H1 (cell line): ENCODE measurements around the gene CCDC33. TPM values are rescaled to one million over a fixed set of nuclear protein-coding genes. Genes with fewer than 3 reads are reported as not detected.
A peak's percentile ranks its signal among the peaks of the same experiment; 100 is the strongest.

Experiments
- CTCF ChIA-PET: fragments of 300-600 bp; sonication (Branson Sonifier 250); formaldehyde crosslinking; loops from one replicate; lab custom pipeline; 2021; ENCODE audit not compliant: partially characterized antibody; lab: Charles Lee
- POLR2A ChIA-PET: fragments of 300-600 bp; sonication (Branson Sonifier 250); formaldehyde crosslinking; loops from one replicate; lab custom pipeline; 2021; ENCODE audit warnings: inconsistent platforms; ENCODE audit not compliant: partially characterized antibody; lab: Charles Lee
- DNase-seq, 2 experiments: peaks; one replicate each; pipeline versions ENCODE4 v3.0.0 to v3.0.0-alpha.2; 2010 to 2022; ENCODE audit warnings: low spot score in 2 of 2, low read depth in 1 of 2, mixed read lengths in 1 of 2
- FAIRE-seq: peaks from 2 replicates; lab custom pipeline; 2011; peaks lifted over from hg19 to GRCh38; lab: Jason Lieb, UNC
- H2AFZ ChIP-seq: 2 replicates; pipeline ENCODE4 v1.8.1; 2012; ENCODE audit warnings: low read length, inconsistent platforms
- H2AK5ac ChIP-seq: 2 replicates; pipeline ENCODE4 v1.6.1; 2013; ENCODE audit warnings: low read depth, low read length
- H2BK120ac ChIP-seq: replicated peaks from 2 replicates; pipeline ENCODE3; 2013; ENCODE audit warnings: low read depth, low read length, inconsistent platforms
- H2BK12ac ChIP-seq: 2 replicates; pipeline ENCODE4 v1.6.1; 2013; ENCODE audit warnings: low read depth, low read length
- H2BK15ac ChIP-seq: 2 replicates; pipeline ENCODE4 v1.6.1; 2013; ENCODE audit warnings: low read length
- H2BK20ac ChIP-seq: 2 replicates; pipeline ENCODE4 v1.6.1; 2013; ENCODE audit warnings: low read length
- H2BK5ac ChIP-seq: 2 replicates; pipeline ENCODE4 v1.6.1; 2013; ENCODE audit warnings: low read depth, low read length
- H3K14ac ChIP-seq: 2 replicates; pipeline ENCODE4 v1.6.1; 2013; ENCODE audit warnings: inconsistent platforms; ENCODE audit not compliant: insufficient read length
- H3K18ac ChIP-seq: 2 replicates; pipeline ENCODE4 v1.6.1; 2013; ENCODE audit warnings: low read length; ENCODE audit errors: extremely low read depth
- H3K23ac ChIP-seq: 2 replicates; pipeline ENCODE4 v1.6.1; 2013; ENCODE audit warnings: inconsistent platforms; ENCODE audit not compliant: insufficient read length
- H3K23me2 ChIP-seq: 2 replicates; pipeline ENCODE4 v1.6.1; 2013; ENCODE audit warnings: low read depth, low read length
- H3K27ac ChIP-seq: 2 replicates; pipeline ENCODE4 v1.6.1; 2011; ENCODE audit warnings: low read depth, low read length, inconsistent platforms
- H3K27me3 ChIP-seq, 4 experiments: replicated peaks in 1 of 4; 1 replicate in 1 of 4; 2 replicates in 3 of 4; pipeline versions ENCODE4 v1.6.1 to v1.8.1; 2011 to 2013; ENCODE audit warnings: low read length in 3 of 4, mild to moderate bottlenecking in 3 of 4, inconsistent platforms in 2 of 4, mixed read lengths in 2 of 4, moderate library complexity in 1 of 4; ENCODE audit not compliant: control insufficient read depth in 3 of 4, insufficient read depth in 3 of 4; ENCODE audit errors: extremely low read depth in 1 of 4
- H3K36me3 ChIP-seq, 4 experiments: 2 replicates each; pipeline versions ENCODE4 v1.6.1 to v1.8.1; 2011 to 2013; ENCODE audit warnings: mild to moderate bottlenecking in 4 of 4, low read length in 3 of 4, moderate library complexity in 2 of 4, control low read depth in 1 of 4, inconsistent platforms in 1 of 4; ENCODE audit not compliant: insufficient read depth in 4 of 4, control insufficient read depth in 2 of 4
- H3K4ac ChIP-seq: replicated peaks from 2 replicates; pipeline ENCODE3; 2013; ENCODE audit warnings: low read length, low read depth, mixed read lengths, inconsistent platforms; ENCODE audit not compliant: insufficient read length
- H3K4me1 ChIP-seq, 4 experiments: replicated peaks in 1 of 4; 1 replicate in 1 of 4; 2 replicates in 3 of 4; pipeline versions ENCODE4 v1.6.1 to v1.8.1; 2011 to 2013; ENCODE audit warnings: low read length in 3 of 4, inconsistent platforms in 2 of 4, mixed read lengths in 1 of 4; ENCODE audit not compliant: insufficient read depth in 4 of 4, control insufficient read depth in 3 of 4
- H3K4me2 ChIP-seq, 2 experiments: 2 replicates each; pipeline versions ENCODE4 v1.6.1 to v1.8.1; 2011 to 2013; ENCODE audit warnings: low read depth in 2 of 2, low read length in 2 of 2, control low read depth in 1 of 2, inconsistent platforms in 1 of 2, mild to moderate bottlenecking in 1 of 2; ENCODE audit not compliant: insufficient read depth in 1 of 2
- H3K4me3 ChIP-seq, 4 experiments: fragments of 200-600, 300-600 bp in 1 of 4; sonication (generic), shearing (Covaris generic), sonication (Bioruptor Twin) in 1 of 4; 2 replicates each; pipeline versions ENCODE4 v1.5.1 to v1.8.1; 2011 to 2016; ENCODE audit warnings: low read length in 4 of 4, low read depth in 3 of 4, control low read depth in 2 of 4, inconsistent platforms in 2 of 4, mild to moderate bottlenecking in 2 of 4, mixed read lengths in 1 of 4, moderate library complexity in 1 of 4; ENCODE audit not compliant: insufficient read depth in 2 of 4; ENCODE audit errors: extremely low read depth in 1 of 4
- H3K56ac ChIP-seq: replicated peaks from 2 replicates; pipeline ENCODE3; 2013; ENCODE audit warnings: low read depth, mild to moderate bottlenecking, mixed read lengths, low read length, inconsistent platforms; ENCODE audit not compliant: insufficient read length
- H3K79me1 ChIP-seq: 2 replicates; pipeline ENCODE4 v1.6.1; 2013; ENCODE audit warnings: low read depth, low read length, control low read depth
- H3K79me2 ChIP-seq, 2 experiments: 2 replicates each; pipeline versions ENCODE4 v1.6.1 to v1.8.1; 2012 to 2013; ENCODE audit warnings: low read length in 2 of 2, mild to moderate bottlenecking in 2 of 2, inconsistent platforms in 1 of 2; ENCODE audit not compliant: insufficient read depth in 2 of 2, control insufficient read depth in 1 of 2
- H3K9ac ChIP-seq, 4 experiments: replicated peaks in 1 of 4; 1 replicate in 1 of 4; 2 replicates in 3 of 4; pipeline versions ENCODE4 v1.6.1 to v1.8.1; 2011 to 2013; ENCODE audit warnings: low read depth in 3 of 4, low read length in 3 of 4, control low read depth in 2 of 4, mild to moderate bottlenecking in 2 of 4, moderate library complexity in 2 of 4, inconsistent platforms in 1 of 4; ENCODE audit errors: extremely low read depth in 1 of 4
- H3K9me3 ChIP-seq, 2 experiments: 2 replicates each; pipeline versions ENCODE4 v1.6.1 to v1.8.1; 2012 to 2013; ENCODE audit warnings: mild to moderate bottlenecking in 2 of 2, moderate library complexity in 2 of 2, control low read depth in 1 of 2, inconsistent platforms in 1 of 2, low read depth in 1 of 2, low read length in 1 of 2, mixed read lengths in 1 of 2; ENCODE audit not compliant: insufficient read depth in 2 of 2
- H4K20me1 ChIP-seq, 2 experiments: replicated peaks in 1 of 2; 2 replicates each; pipeline versions ENCODE3 to v1.8.1; 2011 to 2013; ENCODE audit warnings: inconsistent platforms in 2 of 2, low read length in 2 of 2, mild to moderate bottlenecking in 1 of 2; ENCODE audit not compliant: insufficient read depth in 2 of 2, control insufficient read depth in 1 of 2
- H4K5ac ChIP-seq: 2 replicates; pipeline ENCODE4 v1.6.1; 2013; ENCODE audit warnings: low read length, low read depth, mixed read lengths, inconsistent platforms; ENCODE audit not compliant: insufficient read length
- H4K8ac ChIP-seq: 2 replicates; pipeline ENCODE4 v1.8.0; 2013; ENCODE audit warnings: mild to moderate bottlenecking, moderate library complexity, low read length, inconsistent platforms; ENCODE audit not compliant: insufficient read depth; ENCODE audit errors: extremely low read depth
- H4K91ac ChIP-seq: replicated peaks from 2 replicates; pipeline ENCODE3; 2013; ENCODE audit warnings: low read length, mixed read lengths, inconsistent platforms; ENCODE audit not compliant: insufficient read length
- BCL11A ChIP-seq, 2 experiments: IDR thresholded peaks; one replicate each; pipeline ENCODE4 v1.6.1; 2011; ENCODE audit warnings: low read depth in 2 of 2, low read length in 2 of 2, mild to moderate bottlenecking in 2 of 2
- GTF2F1 ChIP-seq: IDR thresholded peaks from 2 replicates; pipeline ENCODE4 v1.6.1; 2012; ENCODE audit warnings: low read depth, low read length, improper control_type of control experiment, borderline replicate concordance
- HDAC2 ChIP-seq, 2 experiments: fragments of 300-600 bp in 1 of 2; sonication (generic) in 1 of 2; IDR thresholded peaks; 2 replicates each; pipeline ENCODE4 v1.6.1; 2011 to 2012; ENCODE audit warnings: low read depth in 2 of 2, low read length in 2 of 2, mild to moderate bottlenecking in 2 of 2, moderate library complexity in 2 of 2, borderline replicate concordance in 1 of 2, inconsistent platforms in 1 of 2
- NRF1 ChIP-seq: IDR thresholded peaks from 2 replicates; pipeline ENCODE4 v1.6.1; 2011; ENCODE audit warnings: mild to moderate bottlenecking, low read depth, low read length, improper control_type of control experiment
- PHF8 ChIP-seq: fragments of 200-600 bp; sonication (generic); conservative IDR thresholded peaks from 2 replicates; pipeline ENCODE4 v1.7.1; 2012; ENCODE audit warnings: low read depth, mild to moderate bottlenecking, inconsistent platforms, low read length, moderate library complexity
- POU5F1 ChIP-seq: IDR thresholded peaks from 2 replicates; pipeline ENCODE4 v1.6.1; 2011; ENCODE audit warnings: low read depth, mild to moderate bottlenecking, low read length, moderate library complexity
- RBBP5 ChIP-seq: IDR thresholded peaks from 2 replicates; pipeline ENCODE4 v1.7.1; 2012; ENCODE audit warnings: low read depth, mild to moderate bottlenecking, inconsistent platforms, low read length, moderate library complexity, borderline replicate concordance
- SP2 ChIP-seq: IDR thresholded peaks from 2 replicates; pipeline ENCODE4 v1.6.1; 2012; ENCODE audit warnings: mild to moderate bottlenecking, low read length, inconsistent platforms
- WGBS, 2 experiments: shearing (Covaris generic) in 1 of 2; methylation state at CpG; one replicate each; pipeline versions ENCODE4 v1.1.6 to v1.1.7; 2013 to 2015; ENCODE audit warnings: low lambda C conversion rate in 2 of 2, mixed read lengths in 2 of 2, inconsistent platforms in 1 of 2, low coverage in 1 of 2, missing lambda C conversion rate in 1 of 2; ENCODE audit not compliant: insufficient replicate concordance in 2 of 2, insufficient coverage in 1 of 2, insufficient read length in 1 of 2; ENCODE audit errors: extremely low coverage in 1 of 2, missing lambda C conversion rate in 1 of 2; 5-methylcytosine and 5-hydroxymethylcytosine counted together
- polyA plus RNA-seq, 7 experiments: library from polyadenylated mRNA; depleted of rRNA in 3 of 7; stranded (reverse) in 5 of 7; unstranded in 2 of 7; fragments of >200 nt in 5 of 7; fragments of 200-250 nt in 2 of 7; gene quantifications; 1 replicate in 5 of 7; 2 replicates in 1 of 7; 4 replicates in 1 of 7; pipeline versions ENCODE4 v1.2.1 to v1.2.3, GENCODE V29; 2011 to 2013; ENCODE audit warnings: missing spikeins in 2 of 7, mixed read lengths in 2 of 7
- total RNA-seq: library from RNA; stranded (reverse); fragmentation: NEBNext Ultra II Directional; extraction: Animal tissue kit (Norgen Biotek cat#: 25700); gene quantifications from 2 replicates; pipeline ENCODE4 v1.2.1, GENCODE V29; 2021
- TF ChIP-seq, protein P1 (sequence below), 3 experiments: IDR thresholded peaks; 1 replicate in 2 of 3; 2 replicates in 1 of 3; pipeline versions ENCODE4 v1.5.1 to v1.6.1; 2011; ENCODE audit warnings: low read length in 3 of 3, mild to moderate bottlenecking in 3 of 3, inconsistent platforms in 2 of 3, low read depth in 1 of 3, moderate library complexity in 1 of 3; ENCODE audit not compliant: insufficient read depth in 1 of 3; ENCODE audit errors: control extremely low read depth in 1 of 3

CCDC33 gene
- total and polyA plus RNA-seq, 2 of the 8 experiments (the other 6 are each of a cell fraction or from before 2014, with no cell fraction given): 2.0 to 2.7 TPM

DNA sequence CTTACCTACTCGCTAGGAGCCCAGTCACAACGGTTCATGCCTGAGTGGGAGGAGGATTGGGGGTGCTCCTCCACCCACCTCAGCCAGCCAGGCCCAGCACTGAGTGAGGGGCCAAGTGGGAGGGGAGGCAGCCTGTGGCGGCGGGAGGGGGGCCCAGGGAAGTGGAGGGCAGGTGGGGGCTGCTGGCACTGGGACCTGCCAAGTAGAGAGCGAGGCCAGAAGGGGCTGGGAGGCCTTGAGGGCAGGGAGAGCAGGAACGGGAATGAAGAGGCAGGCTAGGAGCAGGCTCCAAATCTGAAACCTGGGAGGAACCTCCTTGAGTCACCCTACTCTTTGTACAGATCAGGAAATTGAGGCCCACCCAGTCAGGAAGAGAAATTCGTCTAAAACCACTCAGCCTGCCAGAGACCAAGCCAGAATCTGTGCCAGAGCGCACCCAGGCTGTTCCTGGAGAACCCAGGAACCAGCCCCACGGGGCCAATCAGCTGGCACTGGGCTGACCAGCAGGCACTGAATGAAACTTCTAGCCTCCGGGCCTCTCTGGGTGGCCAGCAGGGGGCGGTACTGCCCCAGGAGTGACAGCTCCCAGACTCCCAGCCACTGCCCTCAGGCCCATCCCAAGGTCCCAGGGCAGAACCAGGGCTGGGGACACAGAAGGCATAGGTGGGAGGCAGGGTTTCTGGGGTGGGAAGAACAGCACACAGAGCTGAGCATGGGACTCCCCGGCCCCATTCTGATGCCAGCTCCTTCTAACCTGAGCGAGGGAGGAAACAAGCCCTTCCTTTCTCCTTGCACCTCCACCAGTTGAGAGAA, 146.1 kb downstream of the CCDC33 start:
- POLR2A ChIA-PET: interaction anchor here (0.8 to 2.6 kb wide), 5 partner anchors 50 to 79 kb away, joined by 3 to 9 read pairs (median 5); partner anchors contain the start of genes SEMA7A and UBL7
- Histone ChIP-seq H3K27ac (no peak overlapping the region), H3K4me1 (peaks cover 0 to 18% (median 11%) of the 10 kb centered on the region in 4 experiments; a peak in 5 of 7 replicates), H3K14ac (no peak overlapping the region), H4K91ac (no peak overlapping the region), H4K5ac (no peak overlapping the region), H3K79me1 (no peaks in the 10 kb centered on the region), H3K23me2 (no peaks in the 10 kb centered on the region), H3K23ac (no peak overlapping the region), H3K9me3 (no peaks in the 10 kb centered on the region), H2BK15ac (0 out of 2 replicates have a peak overlapping the region, but pooled peaks have one; percentile 88), H3K36me3 (no peaks in the 10 kb centered on the region), H3K4ac (no peak overlapping the region), H3K9ac (no peak overlapping the region), H3K18ac (no peak overlapping the region), H2BK5ac (no peak overlapping the region), H3K4me3 (no peak overlapping the region), H3K27me3 (no peaks in the 10 kb centered on the region), H2AFZ (no peak overlapping the region), H4K8ac (no peak overlapping the region), H4K20me1 (no peaks in the 10 kb centered on the region), H2BK20ac (no peak overlapping the region), H3K4me2 (no peak overlapping the region), H2BK12ac (no peak overlapping the region), H2AK5ac (no peak overlapping the region), H3K79me2 (no peaks in the 10 kb centered on the region), H3K56ac (no peak overlapping the region), H2BK120ac (no peak overlapping the region)
- WGBS, 2 experiments: 43% methylated on average over 10 of the region's 13 CpGs; no CpG with 5 or more reads in 1 of the 2 experiments
- peak; percentile 78 to 96 for DNase-seq
- CTCF ChIA-PET: interaction anchor here (0.7 to 36.8 kb wide), 40 partner anchors 9 to 485 kb away, joined by 3 to 1311 read pairs (median 4); partner anchors contain the start of genes SEMA7A and UBL7
- FAIRE-seq: no peak
- TF ChIP-seq RBBP5 (no peak), NRF1 (no peak), POU5F1 (no peak), GTF2F1 (no peak), PHF8 (no peak), SP2 (no peak), HDAC2 (IDR thresholded peaks at IDR 0.05; ENCODE audit: borderline replicate concordance in 1 of 2, low read depth in 2 of 2, low read length in 2 of 2) (no peak), BCL11A (IDR thresholded peaks at IDR 0.05; ENCODE audit: low read depth in 2 of 2, low read length in 2 of 2) (no peak)
- TF ChIP-seq, protein P1, sequence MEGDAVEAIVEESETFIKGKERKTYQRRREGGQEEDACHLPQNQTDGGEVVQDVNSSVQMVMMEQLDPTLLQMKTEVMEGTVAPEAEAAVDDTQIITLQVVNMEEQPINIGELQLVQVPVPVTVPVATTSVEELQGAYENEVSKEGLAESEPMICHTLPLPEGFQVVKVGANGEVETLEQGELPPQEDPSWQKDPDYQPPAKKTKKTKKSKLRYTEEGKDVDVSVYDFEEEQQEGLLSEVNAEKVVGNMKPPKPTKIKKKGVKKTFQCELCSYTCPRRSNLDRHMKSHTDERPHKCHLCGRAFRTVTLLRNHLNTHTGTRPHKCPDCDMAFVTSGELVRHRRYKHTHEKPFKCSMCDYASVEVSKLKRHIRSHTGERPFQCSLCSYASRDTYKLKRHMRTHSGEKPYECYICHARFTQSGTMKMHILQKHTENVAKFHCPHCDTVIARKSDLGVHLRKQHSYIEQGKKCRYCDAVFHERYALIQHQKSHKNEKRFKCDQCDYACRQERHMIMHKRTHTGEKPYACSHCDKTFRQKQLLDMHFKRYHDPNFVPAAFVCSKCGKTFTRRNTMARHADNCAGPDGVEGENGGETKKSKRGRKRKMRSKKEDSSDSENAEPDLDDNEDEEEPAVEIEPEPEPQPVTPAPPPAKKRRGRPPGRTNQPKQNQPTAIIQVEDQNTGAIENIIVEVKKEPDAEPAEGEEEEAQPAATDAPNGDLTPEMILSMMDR (IDR thresholded peaks at IDR 0.05; ENCODE audit: control extremely low read depth in 1 of 3, insufficient read depth in 1 of 3, low read depth in 1 of 3, low read length in 3 of 3): peak; percentile 85 to 98 (median 94)
